ENCODE results near the gene MPDZ. TPM values are rescaled to one million over a fixed set of nuclear protein-coding genes. Genes with fewer than 3 reads are reported as not detected.

The MPDZ gene
- total RNA-seq, 4 donors from 2014 or later = 41.3 to 67.8 (median 56.8) TPM

DNA sequence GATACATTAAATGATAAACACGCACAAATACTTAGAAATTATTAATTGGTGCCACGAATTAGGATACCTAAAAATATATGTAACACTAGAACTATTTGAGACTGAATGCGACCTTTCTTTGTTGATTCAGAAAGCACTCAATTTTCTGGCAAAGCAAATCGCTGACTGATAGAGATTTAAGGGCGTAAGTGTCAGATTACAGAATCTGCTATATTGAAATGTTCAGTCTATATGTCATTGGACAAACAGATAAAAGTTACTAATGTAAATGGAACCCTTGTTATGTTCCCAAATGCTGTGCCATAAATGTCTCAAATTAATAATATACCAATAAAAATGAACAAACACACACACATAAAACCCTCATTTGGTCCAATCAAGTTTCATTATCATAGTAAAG, 137.9 kb downstream of the MPDZ start:
- TF ChIP-seq CTCF (IDR thresholded peaks at IDR 0.05; ENCODE audit: low read depth) = no peak

DNA sequence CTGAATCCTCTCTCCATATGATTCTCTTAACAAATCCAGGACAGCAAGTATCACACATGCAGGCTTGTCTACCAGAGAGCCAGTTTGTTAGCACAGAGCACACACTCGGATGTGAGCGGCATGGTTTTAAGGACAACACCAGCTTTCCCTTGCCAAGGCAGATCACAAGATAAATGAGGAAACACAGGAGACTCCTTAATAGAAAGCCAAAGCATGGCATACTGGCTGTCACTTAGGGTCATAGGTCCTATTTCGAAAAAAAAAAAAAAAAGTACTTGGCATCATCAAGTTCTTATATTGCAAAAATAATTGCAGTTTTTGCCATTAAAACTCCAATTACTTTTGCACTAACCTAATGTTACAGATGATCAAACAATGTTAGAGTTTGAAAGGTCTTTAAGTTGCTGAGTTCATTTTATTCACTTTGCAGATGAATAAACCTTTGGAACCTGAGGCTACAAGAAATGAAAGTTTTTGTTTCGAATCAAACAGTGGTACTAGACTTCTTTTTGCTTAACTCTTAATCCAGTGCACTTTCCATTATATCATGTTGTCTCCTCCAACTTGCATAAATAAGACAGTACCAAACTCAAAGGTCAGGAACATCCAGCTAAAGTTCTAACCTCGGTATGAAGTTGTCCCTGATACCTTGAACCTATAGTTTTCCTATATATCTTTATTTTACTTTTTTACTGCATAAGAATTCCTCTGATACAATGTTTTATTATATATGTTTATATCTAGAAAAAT, 138.5 kb downstream of the MPDZ start:
- no peak for TF ChIP-seq CTCF (IDR thresholded peaks at IDR 0.05; ENCODE audit: low read depth)

DNA sequence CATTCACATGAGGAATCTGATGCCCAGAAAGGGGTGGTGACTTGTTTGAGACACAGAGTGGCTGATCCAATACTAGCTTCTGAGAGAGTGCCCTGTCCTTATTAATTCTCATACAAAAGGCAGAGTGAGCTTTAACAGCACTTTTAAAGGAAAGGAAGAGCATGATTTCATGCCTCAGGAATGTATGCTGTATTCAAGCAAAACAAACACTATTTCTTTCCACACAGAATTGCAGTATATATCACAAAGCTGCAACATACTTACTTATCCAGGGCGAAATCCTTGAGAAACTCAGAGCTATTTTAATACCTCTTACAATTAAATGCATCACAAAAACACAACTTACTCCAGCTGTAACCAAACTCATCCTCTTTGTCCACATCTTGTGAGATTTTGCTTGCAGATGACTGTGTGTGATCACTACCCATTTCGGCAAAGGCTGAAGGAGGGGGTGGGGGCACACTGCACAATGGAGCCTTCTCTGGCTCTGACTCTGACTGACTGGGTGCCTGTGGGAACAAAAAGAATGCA, 139.8 kb downstream of the MPDZ start:
- no peak for TF ChIP-seq CTCF (IDR thresholded peaks at IDR 0.05; ENCODE audit: low read depth)

DNA sequence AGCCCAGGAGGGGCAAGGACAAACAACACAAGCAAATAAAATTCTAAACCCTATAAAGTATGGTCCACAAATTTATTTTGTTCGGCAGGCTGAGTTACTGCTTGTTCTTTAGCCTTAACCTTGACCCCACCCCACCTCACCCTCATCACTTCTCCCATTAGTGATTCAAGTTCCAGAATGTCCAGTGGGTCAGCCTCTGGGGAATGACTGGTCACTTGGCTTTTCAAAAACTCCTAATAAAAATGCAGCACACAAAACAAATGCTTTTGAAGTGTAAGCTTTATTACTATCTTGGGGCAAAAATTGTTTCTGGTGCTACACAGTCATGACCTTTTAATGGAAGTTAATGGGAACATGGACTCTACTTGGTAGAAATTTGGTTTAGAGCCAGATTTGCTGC, 142.1 kb downstream of the MPDZ start:
- TF ChIP-seq CTCF (IDR thresholded peaks at IDR 0.05; ENCODE audit: low read depth) = no peak

DNA sequence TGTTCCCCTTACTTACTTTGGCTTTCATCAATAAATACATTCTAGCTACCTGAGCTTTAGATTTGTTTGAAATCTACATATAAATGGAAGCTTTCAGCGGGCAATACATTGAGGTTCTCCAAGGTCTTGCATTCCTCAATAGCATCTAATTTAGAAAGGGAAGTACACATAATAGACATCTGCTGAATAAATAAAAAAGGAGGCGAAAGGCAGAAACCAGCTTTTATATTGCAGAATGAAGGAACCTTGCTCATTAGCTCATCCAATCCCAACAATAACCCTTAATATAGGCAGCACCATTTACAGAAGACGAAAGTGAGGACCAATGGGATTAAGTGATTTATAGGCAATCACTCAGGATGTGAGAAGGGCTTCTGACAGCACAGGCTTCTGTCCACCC, 147.5 kb downstream of the MPDZ start:
- no peak for TF ChIP-seq CTCF (IDR thresholded peaks at IDR 0.05; ENCODE audit: low read depth)

- no peak for TF ChIP-seq CTCF (IDR thresholded peaks at IDR 0.05; ENCODE audit: low read depth)
Observed at GRCh38 chr9:13131416-13131815, 148.1 kb downstream of the MPDZ start.

- no peak for TF ChIP-seq CTCF (IDR thresholded peaks at IDR 0.05; ENCODE audit: low read depth)
Observed at GRCh38 chr9:13128266-13128860, 151.1 kb downstream of the MPDZ start.
